GM13976 (cell line): Measurements from ENCODE around the gene PAK1.
A peak's percentile ranks its signal among the peaks of the same experiment; 100 is the strongest.

ENCODE experiments used
- DNase-seq: peaks from one replicate; pipeline ENCODE4 v3.0.0; 2012; ENCODE audit warnings: low spot score
- in situ Hi-C: fragments of 300-500 bp; cut with MboI; formaldehyde crosslinking; loops from one replicate; pipeline ENCODE4 v1.12.0; 2022; ENCODE audit warnings: low sequenced_read_pairs, mixed read lengths, inconsistent platforms; ENCODE audit not compliant: unreplicated experiment
- TF ChIP-seq, protein P1 (sequence below): IDR thresholded peaks from 2 replicates; pipeline ENCODE4 v1.5.1; 2012; ENCODE audit warnings: borderline replicate concordance, mild to moderate bottlenecking; ENCODE audit not compliant: insufficient read depth; ENCODE audit errors: extremely low read depth, missing control alignments, control extremely low read depth

Gene PAK1

DNA sequence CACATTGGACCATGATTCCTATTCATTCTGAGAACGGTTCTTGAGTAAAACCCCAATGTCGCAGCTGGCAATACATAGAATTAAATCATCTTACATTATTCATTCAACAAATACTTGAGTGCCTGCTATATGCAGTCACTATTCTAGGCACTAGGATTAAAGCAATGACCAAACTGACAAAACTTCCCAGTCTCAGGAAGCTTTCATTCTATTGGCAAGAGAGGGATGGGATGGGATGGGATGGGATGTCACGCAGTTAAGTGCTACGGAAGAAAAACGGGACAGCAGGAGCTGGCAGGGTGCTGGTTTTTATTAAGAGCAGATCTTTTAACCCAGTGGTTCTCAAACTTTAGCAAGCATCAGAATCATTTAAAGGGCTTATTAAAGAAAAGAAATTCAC, 2.9 kb downstream of the PAK1 start:
- DNase-seq: no peak
- in situ Hi-C loops: no loop called here
- TF ChIP-seq, protein P1, sequence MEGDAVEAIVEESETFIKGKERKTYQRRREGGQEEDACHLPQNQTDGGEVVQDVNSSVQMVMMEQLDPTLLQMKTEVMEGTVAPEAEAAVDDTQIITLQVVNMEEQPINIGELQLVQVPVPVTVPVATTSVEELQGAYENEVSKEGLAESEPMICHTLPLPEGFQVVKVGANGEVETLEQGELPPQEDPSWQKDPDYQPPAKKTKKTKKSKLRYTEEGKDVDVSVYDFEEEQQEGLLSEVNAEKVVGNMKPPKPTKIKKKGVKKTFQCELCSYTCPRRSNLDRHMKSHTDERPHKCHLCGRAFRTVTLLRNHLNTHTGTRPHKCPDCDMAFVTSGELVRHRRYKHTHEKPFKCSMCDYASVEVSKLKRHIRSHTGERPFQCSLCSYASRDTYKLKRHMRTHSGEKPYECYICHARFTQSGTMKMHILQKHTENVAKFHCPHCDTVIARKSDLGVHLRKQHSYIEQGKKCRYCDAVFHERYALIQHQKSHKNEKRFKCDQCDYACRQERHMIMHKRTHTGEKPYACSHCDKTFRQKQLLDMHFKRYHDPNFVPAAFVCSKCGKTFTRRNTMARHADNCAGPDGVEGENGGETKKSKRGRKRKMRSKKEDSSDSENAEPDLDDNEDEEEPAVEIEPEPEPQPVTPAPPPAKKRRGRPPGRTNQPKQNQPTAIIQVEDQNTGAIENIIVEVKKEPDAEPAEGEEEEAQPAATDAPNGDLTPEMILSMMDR: no peak

- in situ Hi-C loops: no loop called here
- TF ChIP-seq, protein P1: no peak
- peak; percentile 51 for DNase-seq
These were observed 3.4 kb downstream of the PAK1 start for GRCh38 chr11:77470504-77470903.

DNA sequence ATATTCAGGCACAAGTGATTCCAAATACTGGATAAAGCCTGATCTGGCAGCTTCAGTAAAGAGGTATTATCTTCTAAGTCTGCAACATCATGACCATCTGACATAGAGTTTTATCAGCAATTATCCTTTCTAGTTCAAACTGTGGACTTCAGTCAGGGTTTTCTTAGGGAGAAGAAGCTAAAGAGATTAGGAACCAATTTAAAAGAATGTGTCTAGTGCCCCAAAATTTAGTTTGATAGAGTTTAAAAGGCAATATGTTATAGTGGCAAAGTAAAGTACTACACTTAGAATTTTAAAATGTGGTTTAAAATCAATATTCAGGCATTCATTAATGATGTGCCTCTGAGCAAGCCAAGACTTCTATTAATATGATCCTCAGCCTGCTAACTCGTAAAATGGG, 5.4 kb downstream of the PAK1 start:
- DNase-seq: no peak
- TF ChIP-seq, protein P1: no peak
- in situ Hi-C loops: no loop called here

GRCh38 chr11:77467993-77468392, 5.9 kb downstream of the PAK1 start:
- TF ChIP-seq, protein P1: no peak
- DNase-seq: no peak
- in situ Hi-C loops: no loop called here

- no peak for DNase-seq
- TF ChIP-seq, protein P1: no peak
- in situ Hi-C loops: no loop called here
These were observed 6.7 kb downstream of the PAK1 start for GRCh38 chr11:77467233-77467632.

- in situ Hi-C loops: no loop called here
- TF ChIP-seq, protein P1: no peak
- no peak for DNase-seq
These were observed 16.6 kb downstream of the PAK1 start for GRCh38 chr11:77457340-77457739.

DNA sequence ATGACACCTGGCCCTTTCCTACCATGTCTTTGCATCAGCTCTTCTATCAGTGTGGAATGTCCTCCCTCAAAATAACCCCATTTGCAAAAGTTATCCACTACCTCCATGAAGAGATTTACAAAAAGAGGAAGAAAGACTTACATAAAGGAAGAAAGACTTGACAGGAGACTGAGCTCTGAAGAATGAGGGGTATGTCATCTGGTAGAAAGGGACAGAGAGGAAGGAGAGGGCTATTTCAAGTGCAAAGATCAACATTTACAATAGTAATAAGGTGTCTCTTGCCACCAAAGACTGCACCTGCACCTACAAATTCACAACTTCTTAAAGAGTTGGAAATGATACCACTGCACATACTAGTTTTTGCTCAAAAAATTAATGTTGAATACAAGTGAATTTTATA, 18.2 kb downstream of the PAK1 start:
- DNase-seq: no peak
- in situ Hi-C loops: no loop called here
- TF ChIP-seq, protein P1: no peak
